OCI-LY1 (cell line): Measurements from ENCODE around the gene BTBD17.

Experiments
- H2AFZ ChIP-seq: fragments of 200-600 bp; sonication (generic), shearing (Covaris generic); 2 replicates; pipeline ENCODE4 v1.6.0; 2014; ENCODE audit warnings: antibody characterized with exemption, mild to moderate bottlenecking, low read length
- H3F3A ChIP-seq: fragments of 200-600 bp; sonication (generic), shearing (Covaris generic); 2 replicates; pipeline ENCODE4 v1.6.0; 2014; ENCODE audit warnings: mild to moderate bottlenecking, antibody characterized with exemption, low read length, moderate library complexity; ENCODE audit not compliant: insufficient read depth
- H3K27ac ChIP-seq: fragments of 200-600 bp; sonication (generic); 2 replicates; pipeline ENCODE4 v1.5.1; 2014; ENCODE audit warnings: low read length, mixed run types, mild to moderate bottlenecking, low read depth; ENCODE audit not compliant: poor library complexity, severe bottlenecking
- H3K27me3 ChIP-seq: fragments of 200-600 bp; sonication (generic); 2 replicates; pipeline ENCODE4 v1.6.0; 2014; ENCODE audit warnings: antibody characterized with exemption, mild to moderate bottlenecking, low read length, moderate library complexity; ENCODE audit not compliant: insufficient read depth
- H3K36me3 ChIP-seq: fragments of 200-600 bp; sonication (generic); 2 replicates; pipeline ENCODE4 v1.6.1; 2014; ENCODE audit warnings: mild to moderate bottlenecking, antibody characterized with exemption, low read length, moderate library complexity, mixed read lengths; ENCODE audit not compliant: insufficient read depth
- H3K4me1 ChIP-seq: fragments of 200-600 bp; sonication (generic); 2 replicates; pipeline ENCODE4 v1.5.1; 2014; ENCODE audit warnings: mild to moderate bottlenecking, low read length, moderate library complexity; ENCODE audit not compliant: insufficient read depth, severe bottlenecking
- H3K4me2 ChIP-seq: fragments of 200-600 bp; sonication (generic), shearing (Covaris generic); 2 replicates; pipeline ENCODE4 v1.6.1; 2014; ENCODE audit warnings: low read length
- H3K4me3 ChIP-seq: fragments of 200-600 bp; sonication (generic); 2 replicates; pipeline ENCODE4 v1.5.1; 2014; ENCODE audit warnings: low read length, low read depth, mild to moderate bottlenecking, mixed read lengths; ENCODE audit not compliant: poor library complexity, severe bottlenecking
- H3K79me2 ChIP-seq: fragments of 200-600 bp; shearing (Covaris generic); 2 replicates; pipeline ENCODE4 v1.6.1; 2016; ENCODE audit warnings: mixed run types, low read length, mixed read lengths; ENCODE audit not compliant: insufficient read depth
- H3K9ac ChIP-seq: fragments of 200-600 bp; sonication (generic), shearing (Covaris generic); 2 replicates; pipeline ENCODE4 v1.6.1; 2014; ENCODE audit warnings: mild to moderate bottlenecking, low read length, mixed read lengths
- H3K9me2 ChIP-seq: fragments of 200-600 bp; sonication (generic), shearing (Covaris generic); 2 replicates; pipeline ENCODE4 v1.6.1; 2014; ENCODE audit warnings: low read depth, mild to moderate bottlenecking, low read length, mixed read lengths
- H3K9me3 ChIP-seq: fragments of 200-600 bp; shearing (Covaris generic); 2 replicates; pipeline ENCODE4 v1.6.1; 2014; ENCODE audit warnings: low read length, mixed read lengths
- H4K20me1 ChIP-seq: fragments of 200-600 bp; sonication (generic), shearing (Covaris generic); 2 replicates; pipeline ENCODE4 v1.6.0; 2016; ENCODE audit warnings: mild to moderate bottlenecking, low read length; ENCODE audit not compliant: insufficient read depth
- EZH2 ChIP-seq: fragments of 200-600 bp; sonication (generic), shearing (Covaris generic); IDR thresholded peaks from 2 replicates; pipeline ENCODE4 v1.8.0; 2017; ENCODE audit warnings: borderline replicate concordance, mixed run types, mild to moderate bottlenecking, antibody characterized with exemption, low read length, moderate library complexity, mixed read lengths
- TF ChIP-seq, protein P1 (sequence below): fragments of 200-600 bp; sonication (generic), shearing (Covaris generic); IDR thresholded peaks from 2 replicates; pipeline ENCODE4 v1.5.1; 2017; ENCODE audit warnings: mild to moderate bottlenecking, antibody characterized with exemption, low read length, moderate library complexity, mixed read lengths

Gene BTBD17

DNA sequence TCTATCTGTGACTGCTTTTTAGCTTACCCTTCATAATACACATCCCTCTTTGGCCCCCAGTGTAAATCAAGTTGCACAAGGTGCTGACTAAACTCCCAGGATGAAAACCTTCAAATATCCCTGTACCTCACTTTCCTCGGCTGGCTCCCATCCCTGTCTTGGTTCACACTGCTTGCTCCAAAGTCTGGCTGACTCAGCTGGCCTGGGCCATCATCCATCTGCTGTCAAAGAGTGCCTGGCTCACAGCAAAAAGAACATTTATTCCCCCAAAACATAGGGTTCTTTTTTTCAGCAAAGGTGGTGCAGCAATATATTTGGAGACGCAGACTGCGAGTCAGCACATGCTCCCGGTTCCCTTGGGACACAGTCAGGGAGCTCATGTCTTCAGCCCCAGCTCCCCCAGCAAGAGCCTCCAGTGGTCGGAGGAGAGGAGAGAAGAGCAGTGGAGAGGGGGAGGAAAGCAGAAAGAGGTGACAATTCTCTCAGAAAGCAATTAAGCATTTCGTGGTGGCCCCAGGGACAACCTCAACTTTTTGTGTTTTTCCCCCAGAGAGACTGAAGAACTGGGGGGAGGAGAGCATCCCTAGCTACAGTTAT, 31.8 kb upstream of the BTBD17 start:
- Histone ChIP-seq H3K79me2 (no peaks in the 10 kb centered on the region), H3K9me3 (no peaks in the 10 kb centered on the region), H3K9me2 (no peaks in the 10 kb centered on the region), H3F3A (no peaks in the 10 kb centered on the region), H4K20me1 (no peaks in the 10 kb centered on the region), H3K36me3 (no peaks in the 10 kb centered on the region), H3K27ac (no peak overlapping the region), H3K4me3 (no peak overlapping the region), H3K9ac (no peak overlapping the region), H3K4me1 (no peaks in the 10 kb centered on the region), H3K4me2 (no peak overlapping the region), H2AFZ (no peak overlapping the region), H3K27me3 (no peaks in the 10 kb centered on the region; the same call in 1 of the 2 replicates)
- TF ChIP-seq, protein P1, sequence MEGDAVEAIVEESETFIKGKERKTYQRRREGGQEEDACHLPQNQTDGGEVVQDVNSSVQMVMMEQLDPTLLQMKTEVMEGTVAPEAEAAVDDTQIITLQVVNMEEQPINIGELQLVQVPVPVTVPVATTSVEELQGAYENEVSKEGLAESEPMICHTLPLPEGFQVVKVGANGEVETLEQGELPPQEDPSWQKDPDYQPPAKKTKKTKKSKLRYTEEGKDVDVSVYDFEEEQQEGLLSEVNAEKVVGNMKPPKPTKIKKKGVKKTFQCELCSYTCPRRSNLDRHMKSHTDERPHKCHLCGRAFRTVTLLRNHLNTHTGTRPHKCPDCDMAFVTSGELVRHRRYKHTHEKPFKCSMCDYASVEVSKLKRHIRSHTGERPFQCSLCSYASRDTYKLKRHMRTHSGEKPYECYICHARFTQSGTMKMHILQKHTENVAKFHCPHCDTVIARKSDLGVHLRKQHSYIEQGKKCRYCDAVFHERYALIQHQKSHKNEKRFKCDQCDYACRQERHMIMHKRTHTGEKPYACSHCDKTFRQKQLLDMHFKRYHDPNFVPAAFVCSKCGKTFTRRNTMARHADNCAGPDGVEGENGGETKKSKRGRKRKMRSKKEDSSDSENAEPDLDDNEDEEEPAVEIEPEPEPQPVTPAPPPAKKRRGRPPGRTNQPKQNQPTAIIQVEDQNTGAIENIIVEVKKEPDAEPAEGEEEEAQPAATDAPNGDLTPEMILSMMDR: no peak
- TF ChIP-seq EZH2: no peak

DNA sequence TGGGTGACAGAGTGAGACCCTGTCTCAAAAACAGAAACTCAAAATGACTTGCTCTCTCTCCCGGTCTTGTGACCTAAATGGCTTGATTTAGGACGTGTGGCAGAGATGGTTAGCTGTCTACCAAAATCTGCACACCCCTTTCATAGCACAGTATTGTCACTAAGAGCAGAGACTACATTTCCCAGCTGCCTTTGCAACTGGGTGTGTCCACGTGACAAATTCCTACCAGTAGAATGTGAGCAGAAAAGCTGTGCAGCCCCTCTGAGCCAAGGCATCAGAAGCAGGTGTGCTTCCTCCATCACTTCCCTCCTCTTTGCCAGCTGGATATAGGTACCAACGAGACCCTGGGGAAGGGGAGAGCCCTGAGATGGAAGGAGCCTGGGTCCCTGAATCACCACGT, 31.2 kb upstream of the BTBD17 start:
- no peaks in the 10 kb centered on the region for H3K9me2 ChIP-seq
- H3K4me3 ChIP-seq: no peak overlapping the region
- TF ChIP-seq, protein P1: no peak
- no peak for TF ChIP-seq EZH2
- no peaks in the 10 kb centered on the region for H3K4me1 ChIP-seq
- H3K9ac ChIP-seq: no peak overlapping the region
- H3K79me2 ChIP-seq: no peaks in the 10 kb centered on the region
- no peaks in the 10 kb centered on the region for H3F3A ChIP-seq
- H3K36me3 ChIP-seq: no peaks in the 10 kb centered on the region
- no peaks in the 10 kb centered on the region for H4K20me1 ChIP-seq
- H3K27me3 ChIP-seq: no peaks in the 10 kb centered on the region; the same call in 1 of the 2 replicates
- no peak overlapping the region for H3K27ac ChIP-seq
- H2AFZ ChIP-seq: no peak overlapping the region
- H3K9me3 ChIP-seq: no peaks in the 10 kb centered on the region
- H3K4me2 ChIP-seq: no peak overlapping the region

DNA sequence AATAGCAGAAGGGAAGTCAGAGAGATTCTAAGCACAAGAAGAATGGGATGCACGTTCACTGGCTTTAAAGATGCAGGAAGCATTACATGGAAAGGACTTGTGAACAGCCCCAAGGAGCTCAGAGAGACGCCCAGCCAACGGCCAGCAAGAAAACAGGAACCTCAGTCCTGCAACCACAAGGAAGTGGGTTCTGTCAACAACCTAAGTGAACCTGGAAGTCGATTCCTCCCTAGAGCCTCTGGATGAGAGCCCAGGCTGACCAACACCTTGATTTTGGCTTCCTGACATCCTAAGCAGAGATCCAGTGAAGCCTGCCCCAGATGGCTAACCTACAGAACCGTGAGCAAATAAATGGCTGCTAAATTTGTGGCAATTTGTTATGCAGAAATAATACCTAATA, 30.1 kb upstream of the BTBD17 start:
- no peak for TF ChIP-seq EZH2
- Histone ChIP-seq H3K36me3 (no peaks in the 10 kb centered on the region), H2AFZ (no peak overlapping the region), H3K79me2 (no peaks in the 10 kb centered on the region), H3K4me2 (no peak overlapping the region), H3K9ac (no peak overlapping the region), H3K4me3 (no peak overlapping the region), H3K9me3 (no peaks in the 10 kb centered on the region), H3F3A (no peaks in the 10 kb centered on the region), H3K4me1 (no peaks in the 10 kb centered on the region), H3K27me3 (no peaks in the 10 kb centered on the region; the same call in 1 of the 2 replicates), H3K27ac (no peak overlapping the region), H3K9me2 (no peaks in the 10 kb centered on the region), H4K20me1 (no peaks in the 10 kb centered on the region)
